Activated T-cell treated with anti-CD3 and anti-CD28 coated beads for 48 hours (primary cell): ENCODE results near the gene RNF224.

Experiments used
- DNase-seq: peaks from one replicate; pipeline ENCODE4 v3.0.0-alpha.2; 2020; ENCODE audit warnings: low read depth

The RNF224 gene

DNA sequence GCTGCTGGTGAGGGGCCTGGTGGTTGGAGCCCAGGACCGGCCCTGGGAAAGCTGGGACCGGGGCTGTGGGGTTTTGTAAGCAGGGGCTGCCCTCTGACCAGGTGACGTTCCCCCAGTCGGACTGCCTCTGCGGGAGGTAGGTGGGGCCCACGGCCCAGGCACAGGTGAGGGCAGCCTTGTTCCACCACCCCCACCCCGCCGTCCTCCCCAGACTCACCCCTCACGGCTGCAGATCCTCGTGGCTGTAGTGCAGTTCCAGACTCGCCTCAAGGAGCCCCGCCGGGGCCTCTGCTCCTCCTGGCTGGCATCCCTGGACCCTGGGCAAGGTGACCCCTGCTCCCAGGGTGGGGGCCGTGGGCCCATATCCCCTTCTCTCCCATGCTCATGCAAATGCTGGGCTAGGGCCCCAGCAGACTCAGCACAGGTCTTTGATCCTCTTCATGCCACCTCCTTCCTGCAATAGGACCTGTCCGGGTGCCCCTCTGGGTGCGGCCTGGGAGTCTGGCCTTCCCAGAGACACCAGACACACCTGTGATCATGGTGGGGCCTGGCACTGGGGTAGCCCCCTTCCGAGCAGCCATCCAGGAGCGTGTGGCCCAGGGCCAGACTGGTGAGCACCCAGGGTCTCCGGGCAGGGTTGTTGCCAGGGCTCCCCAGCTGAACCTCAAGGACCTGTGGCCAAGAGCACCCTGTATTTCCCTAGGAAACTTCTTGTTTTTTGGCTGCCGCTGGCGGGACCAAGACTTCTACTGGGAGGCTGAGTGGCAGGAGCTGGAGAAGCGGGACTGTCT, 11.9 kb upstream of the RNF224 start:
- DNase-seq: no peak

DNA sequence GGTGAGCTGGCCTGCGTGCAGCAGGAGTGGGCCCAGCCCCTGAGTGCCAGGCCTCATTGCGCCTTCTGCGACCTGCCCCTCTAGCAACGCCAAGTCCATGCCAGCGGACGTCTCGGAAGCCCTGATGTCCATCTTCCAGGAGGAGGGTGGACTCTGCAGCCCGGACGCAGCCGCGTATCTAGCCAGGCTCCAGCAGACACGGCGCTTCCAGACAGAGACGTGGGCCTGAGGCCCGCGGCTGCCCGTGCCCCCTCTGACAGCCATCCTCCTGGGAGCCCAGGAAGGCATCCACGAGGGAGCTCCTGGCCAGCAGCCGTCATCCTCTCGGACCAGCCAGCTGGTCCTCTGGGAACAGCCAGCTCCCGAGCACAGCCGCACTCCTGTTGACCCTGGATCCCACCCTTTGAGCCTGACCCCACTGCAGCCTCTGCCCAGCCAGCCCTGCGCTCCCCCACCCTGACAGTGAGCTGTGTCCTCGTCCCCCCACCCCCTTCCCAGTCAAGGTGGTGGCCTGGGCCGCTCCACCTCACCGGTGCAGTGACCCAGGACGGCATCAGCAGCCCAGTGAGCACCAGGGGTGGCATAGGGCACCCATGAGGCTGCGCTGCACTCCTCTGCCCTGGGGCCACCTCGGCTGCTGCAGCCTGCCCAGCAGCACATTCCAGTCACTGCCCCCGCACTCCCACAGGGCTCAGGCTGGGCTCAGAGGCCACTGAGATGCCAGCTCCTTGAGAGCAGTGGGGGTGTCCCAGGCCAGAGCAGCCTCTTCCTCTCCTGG, 10.9 kb upstream of the RNF224 start:
- no peak for DNase-seq

DNA sequence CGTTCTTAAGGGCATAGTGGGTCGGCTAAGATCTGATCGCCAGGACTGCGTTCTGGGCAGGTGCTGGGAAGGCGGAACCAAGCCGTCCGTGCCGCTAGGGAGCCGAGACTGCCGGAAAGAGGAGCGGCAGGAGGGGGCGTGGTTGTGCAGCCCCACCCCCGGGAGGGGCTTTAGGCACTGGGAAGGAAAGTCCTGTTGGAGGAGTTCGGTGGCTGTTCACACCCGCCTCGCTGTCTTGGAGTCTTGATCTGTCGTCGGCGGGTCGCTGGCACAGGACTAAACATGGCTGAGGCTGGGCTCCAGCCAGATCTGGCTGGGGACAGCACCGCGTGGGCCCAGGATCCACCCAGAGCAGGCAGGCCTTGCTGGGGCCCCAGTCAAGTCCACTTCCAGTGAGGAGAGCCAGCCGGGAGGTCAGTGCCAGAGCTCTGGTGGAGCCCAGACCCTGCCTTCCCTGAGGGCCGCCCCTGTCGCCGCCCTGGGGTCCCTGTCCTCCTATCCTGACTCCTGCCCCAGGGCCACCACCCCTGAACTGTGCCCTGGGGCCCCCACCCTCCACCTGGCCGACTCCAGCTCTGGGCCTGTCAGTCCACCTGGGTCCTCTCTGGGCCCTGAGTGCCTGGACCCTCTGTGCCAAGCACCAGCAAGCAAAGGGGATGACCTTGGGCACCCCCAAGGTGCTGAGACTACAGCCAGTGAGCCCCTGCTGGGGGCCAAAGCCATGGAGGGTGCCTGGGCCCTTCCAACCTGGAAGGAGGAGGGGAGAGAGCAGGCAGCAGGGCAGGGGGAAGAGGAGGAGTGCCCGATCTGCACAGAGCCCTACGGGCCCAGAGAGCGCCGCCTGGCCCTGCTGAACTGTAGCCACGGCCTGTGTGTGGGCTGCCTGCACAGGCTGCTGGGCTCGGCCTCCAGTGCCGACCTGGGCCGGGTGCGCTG, 9.8 kb upstream of the RNF224 start:
- no peak for DNase-seq

DNA sequence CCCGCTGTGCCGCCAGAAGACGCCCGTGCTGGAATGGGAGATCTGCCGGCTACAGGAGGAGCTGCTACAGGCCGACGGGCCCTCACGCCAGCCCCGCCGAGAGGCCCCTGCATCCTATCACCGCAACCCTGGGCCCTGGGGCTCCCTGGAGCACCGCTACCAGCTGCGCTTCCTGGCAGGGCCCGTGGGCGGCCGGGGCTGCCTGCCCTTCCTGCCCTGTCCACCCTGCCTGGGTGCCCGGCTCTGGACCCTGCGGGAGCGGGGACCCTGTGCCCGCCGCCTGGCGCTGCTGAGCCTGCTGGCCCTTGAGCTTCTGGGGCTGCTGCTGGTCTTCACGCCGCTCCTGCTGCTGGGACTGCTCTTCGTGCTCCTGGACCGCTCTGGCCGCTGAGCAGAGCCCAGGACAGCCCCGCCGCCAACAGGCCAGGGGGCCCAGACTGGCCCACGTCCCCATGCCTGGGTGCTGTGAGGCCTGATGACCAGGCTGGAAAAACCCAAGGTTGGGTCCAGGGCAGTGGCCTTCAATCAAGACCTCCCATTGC, 9.0 kb upstream of the RNF224 start:
- DNase-seq: no peak

DNA sequence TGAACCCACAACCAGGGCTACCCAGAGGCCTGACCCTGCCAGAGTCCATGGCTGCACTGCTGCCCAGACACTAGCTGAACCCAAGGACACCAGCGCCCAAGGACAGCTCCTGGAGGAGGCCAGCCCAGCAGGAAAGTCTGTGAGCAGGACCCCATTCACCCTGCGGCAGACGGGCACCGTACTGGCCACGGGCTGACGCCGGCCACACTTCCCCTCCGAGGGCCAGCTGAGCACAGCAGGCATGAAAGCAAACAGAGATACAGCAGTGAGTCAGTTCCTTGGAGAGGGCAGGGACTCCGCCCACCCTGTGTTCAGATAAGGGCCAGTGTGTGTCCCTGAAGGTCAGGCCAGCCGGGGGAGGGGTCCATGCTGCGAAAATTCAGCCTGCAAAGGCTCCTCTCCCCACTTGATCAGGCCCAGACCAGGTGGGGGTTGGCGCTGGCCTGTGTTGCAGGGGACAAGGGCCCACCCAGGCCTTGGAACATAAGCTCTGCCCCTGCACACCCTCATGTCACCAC, 8.5 kb upstream of the RNF224 start:
- no peak for DNase-seq

DNA sequence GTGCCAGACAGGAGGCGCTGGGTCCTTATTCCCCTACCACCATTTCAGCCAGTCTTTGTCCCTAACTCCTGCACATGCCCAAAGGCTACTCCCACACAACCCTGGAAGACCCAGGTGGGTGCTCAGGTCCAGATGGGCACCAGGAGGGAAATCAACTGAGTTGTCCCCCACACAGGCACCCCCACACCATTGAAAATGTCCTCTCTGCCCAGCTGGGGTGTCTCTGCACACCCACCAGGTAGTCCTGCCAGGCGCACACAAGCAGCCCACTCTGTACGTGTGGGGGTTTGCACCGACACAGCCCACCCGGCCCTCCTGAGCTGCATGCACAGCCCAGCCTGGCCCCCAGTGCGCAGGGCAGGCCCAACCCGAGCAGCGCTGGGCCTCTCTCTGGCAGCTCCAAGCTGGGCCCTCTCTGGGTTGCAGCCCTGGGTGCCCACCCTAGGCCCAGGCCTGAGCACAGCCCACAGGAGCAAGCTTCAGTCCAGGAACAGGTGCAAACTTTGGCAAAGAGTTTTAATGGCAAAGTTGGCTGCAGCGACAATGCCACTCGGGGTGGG, 7.5 kb upstream of the RNF224 start:
- no peak for DNase-seq

DNA sequence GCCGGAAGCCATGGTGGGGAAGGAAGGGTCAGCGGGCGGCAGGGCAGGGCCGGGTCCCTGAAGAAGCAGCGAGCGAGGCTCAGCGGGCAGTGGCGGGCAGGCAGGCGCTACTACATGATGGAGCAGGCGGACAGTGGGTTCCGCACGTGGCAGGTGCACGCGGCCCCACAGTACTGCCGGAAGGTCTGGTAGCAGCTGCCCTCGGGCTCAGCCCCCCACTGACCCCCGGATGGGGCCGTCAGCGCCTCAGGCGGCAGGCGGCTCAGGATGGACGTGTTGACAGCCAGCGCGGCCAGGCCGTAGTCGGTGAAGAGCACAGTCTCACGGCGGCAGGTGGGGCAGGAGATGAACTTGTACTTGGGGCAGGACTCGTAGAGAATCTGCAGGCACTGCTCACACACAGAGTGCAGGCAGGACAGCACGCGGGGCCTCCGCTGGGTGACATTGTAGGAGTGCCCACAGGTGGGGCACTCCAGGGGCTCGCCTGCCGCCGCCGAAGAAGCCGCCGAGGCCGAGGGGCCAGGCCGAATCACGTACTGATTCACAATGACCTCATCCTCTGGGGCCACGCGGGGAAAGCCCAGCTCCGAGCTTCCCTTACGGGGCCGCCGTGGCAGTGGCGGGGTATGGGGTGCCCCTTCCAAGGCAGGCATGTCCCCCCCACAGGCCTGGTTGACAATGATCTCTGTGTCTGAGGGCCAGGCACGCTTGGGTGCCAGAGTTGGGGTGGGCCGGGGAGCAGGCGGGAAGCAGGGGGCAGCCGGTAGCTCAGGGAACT, 6.8 kb upstream of the RNF224 start:
- DNase-seq: no peak

DNA sequence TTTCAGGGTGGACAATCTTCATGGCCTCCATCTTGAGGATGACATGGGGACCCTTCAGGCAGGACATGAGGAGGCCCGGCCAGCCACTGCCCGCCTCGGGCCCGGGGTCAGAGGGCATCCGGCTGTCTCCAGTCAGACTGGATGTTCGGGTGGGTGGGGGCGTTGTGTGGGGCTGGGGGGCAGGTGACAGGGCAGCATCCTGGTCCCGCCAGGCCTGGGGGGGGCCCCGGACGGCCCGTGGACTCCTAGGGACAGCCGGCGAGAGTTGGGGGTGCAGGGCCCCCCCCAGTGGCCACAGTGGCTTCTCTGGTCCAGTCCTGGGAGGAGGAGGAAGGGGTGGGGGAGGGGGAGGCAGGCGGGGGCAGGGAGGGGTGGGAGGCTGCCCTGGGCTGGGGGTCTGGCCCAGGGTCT, 6.2 kb upstream of the RNF224 start:
- no peak for DNase-seq

DNA sequence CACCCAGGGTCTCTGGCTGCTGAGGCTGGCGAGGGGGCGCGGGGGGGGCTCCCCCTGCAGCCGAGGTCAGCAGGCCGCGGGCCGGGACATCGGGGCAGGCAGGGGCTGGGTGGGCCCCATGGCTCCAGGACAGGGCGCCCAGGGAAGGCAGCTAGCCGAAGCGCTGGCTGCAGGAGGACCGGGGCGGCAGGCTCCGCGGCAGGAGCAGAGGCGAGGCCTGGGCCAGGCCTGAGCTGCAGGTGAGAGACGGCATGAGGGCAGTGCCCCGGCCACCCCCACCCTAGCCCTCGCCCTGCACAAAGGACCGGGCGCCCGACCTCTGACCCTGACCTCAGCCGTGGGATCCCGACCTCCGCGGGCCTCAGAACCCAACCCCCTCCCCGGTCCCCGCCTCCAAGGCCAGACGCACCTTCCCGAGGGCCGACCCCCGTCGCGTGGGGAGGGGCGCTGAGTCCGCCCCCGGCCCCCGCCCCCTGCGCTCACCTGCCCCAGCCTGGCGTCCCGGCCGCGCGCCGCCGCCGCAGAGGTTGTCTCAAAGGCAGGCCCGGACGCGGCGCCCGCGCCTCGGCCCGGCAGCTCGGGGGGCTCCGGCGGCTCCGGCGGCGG, 5.7 kb upstream of the RNF224 start:
- no peak for DNase-seq

DNA sequence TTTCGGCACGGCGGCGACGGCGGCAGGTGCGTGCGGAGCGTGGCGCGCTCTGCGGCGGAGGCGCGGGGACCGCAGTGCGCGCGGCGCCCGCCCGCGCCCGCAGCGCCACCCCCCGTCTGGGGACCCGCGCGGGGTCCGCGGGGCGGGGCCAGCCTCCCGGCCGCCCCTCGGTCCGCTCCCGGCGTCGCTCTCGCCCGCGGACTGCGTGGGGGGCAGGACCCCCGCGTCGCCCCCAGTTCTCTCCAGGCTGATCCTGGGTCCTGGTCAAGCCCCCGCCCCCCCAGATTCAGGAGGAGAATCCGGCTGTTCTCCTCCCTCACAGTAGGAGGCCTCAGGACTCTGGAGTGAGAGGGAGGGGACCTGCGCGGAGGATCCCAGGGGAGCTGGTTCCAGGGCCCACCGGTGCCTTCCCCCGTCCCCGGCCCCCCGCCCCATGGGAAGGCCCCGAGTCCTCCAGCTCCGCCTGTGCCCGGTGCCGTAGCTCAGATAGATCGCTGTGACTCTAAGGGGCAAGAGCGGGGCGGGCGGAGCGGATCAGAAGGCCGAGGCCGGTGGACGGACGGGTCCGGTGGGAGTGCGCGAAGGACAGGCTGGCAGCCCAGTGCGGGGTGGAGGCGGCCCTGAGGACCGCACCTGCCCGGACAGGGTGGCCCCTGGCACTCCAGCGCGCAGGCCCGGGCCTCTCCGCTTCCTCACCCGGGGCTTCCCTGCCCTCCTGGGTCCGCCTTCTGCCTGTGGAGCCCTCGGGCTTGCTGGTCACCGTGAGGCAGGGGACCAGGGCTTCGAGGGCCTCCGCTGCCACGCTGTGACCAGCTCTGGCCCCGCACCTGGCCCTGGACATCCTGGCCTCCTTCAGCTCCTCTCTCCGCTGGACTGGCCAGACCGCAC, 4.9 kb upstream of the RNF224 start, which contains the start of gene RNF208:
Gene RNF208 (minus strand): TSS at position 51 of the 888 bp plus-strand sequence. CDS start 1,028 bp downstream, outside the sequence.
- DNase-seq: no peak

DNA sequence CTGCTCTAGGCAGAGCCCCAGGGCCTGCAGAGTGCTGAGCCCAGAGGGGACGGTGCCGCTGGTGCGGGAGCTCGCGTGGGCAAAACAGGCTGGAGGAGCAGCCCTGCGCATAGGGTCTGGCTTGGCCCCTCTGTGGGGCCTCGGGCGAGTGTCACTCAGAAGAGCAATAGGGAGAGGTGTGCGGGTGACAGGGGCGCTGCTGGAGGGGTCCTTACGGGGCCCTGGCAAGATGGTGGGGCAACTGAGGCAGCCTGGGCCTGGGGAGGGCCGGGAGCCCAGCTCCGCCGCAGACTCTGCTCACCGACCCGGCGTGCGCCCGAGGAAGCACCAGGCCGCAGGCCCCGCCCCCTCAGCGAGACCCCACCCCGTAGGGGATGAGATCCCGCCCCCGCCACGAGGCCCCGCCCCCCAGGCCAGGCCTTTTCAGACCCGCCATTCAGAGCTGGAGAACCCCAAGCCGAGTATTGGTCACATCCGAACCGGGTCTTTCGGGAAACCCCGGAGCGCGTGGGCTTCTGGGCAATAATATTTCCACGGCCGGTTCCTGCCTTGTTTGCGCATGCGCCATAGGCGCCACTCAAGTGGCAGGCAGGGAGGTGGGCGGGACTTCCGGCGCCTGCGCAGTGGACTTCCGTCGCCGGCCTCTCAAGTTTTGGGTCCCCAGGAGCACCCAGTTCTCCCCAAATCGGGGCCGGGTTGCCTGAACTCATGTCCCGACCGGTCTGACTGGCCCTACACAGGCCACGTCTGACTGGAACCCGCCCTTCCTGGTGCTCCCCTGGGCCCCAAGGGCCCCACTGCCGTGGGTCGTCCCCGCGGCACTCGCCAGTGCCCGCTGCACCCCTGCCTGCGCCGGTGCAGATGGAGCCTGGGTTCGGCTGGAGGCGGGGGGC, 4.0 kb upstream of the RNF224 start:
- peak; percentile 98 for DNase-seq

DNA sequence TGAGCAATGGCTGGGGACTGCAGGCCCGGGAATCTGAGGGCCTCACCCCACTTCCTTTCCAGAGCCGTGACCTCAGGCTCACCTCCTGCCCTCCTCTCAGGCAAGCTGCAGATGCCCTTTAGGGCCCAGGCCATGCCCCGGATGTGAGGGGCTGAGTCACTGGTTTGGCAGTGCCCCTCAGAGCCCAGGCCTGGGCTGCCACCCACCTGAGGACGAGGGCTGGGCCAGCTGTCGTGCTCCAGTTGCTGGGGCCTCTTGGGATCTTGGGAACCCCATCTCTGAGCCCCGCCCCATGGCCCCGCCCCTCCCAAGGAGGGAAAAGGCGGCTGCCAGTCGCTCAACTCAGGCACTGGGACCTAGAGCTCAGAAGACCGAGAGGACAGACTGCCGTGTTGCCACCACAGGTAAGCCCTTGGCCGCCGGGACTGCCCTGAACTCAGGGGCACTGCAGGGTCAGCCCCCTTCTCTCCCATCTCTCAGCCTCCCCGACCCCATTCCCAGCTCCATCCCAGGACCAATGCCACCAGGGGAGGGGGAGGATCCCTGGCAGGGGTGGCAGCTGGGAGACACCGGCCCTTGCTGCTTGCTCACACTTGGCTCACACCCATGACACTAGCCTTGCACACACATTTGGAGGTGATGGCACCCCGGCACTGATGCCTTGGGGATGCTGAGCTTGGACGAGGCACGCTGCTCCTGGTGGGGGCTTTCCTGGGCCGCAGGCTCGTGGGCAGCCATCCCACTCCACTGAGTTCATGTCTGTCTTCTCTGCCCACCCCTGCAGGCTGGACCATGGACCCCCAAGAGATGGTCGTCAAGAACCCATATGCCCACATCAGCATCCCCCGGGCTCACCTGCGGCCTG, 2.2 kb upstream of the RNF224 start, which contains the start of gene CYSRT1:
Gene CYSRT1 (plus strand): TSS at position 345 of the 865 bp plus-strand sequence. CDS start 448 bp downstream, at position 793.
- no peak for DNase-seq

DNA sequence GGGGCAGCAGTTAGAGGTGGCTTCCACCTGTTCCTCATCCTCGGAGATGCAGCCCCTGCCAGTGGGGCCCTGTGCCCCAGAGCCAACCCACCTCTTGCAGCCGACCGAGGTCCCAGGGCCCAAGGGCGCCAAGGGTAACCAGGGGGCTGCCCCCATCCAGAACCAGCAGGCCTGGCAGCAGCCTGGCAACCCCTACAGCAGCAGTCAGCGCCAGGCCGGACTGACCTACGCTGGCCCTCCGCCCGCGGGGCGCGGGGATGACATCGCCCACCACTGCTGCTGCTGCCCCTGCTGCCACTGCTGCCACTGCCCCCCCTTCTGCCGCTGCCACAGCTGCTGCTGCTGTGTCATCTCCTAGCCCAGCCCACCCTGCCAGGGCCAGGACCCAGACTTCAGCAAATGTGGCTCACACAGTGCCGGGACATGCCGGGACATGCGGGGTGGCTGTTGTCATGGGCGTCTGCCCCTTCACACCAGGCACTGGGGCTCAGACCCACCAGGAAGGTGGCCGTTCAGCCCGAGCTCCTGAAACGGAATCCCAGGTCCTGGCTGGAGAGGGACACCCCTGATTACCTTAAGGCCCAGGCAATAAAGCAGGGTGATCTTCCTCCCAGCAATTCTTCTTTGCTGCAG, 1.5 kb upstream of the RNF224 start:
- DNase-seq: no peak

DNA sequence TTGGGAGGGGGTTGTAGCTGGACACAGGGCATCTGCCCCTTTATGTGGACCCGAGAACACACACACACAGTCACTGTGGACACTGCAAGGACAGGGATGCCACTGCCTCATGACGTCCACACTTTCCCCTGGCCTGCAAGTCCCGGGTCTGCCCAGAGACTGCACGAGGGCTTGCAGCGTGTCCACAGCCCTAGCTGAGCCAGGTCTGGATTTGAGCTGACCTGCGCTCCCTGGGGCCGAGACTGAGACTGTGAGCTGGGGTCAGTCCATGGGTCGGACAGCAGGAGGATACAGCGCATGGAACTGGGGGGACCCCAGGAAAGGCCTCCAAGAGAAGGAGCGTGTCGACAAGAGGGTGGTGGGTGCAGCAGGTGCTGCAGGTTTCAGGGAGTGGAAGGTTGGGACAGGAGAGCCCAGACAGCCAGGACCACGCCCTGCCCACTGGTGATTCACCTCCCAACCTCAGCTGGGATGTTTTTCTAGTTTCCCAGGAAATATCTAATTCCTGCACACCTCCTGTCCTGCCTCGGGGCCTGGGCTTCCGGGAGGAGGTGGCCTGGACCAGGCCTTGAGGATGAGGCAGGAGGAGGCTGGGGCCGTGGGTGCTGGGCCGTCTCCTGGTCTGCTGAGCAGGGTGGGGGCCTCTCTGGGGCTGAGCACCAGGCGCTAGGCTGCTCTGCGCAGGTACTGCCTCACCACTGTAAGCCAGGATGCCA, 806 bp upstream of the RNF224 start:
- DNase-seq: no peak

DNA sequence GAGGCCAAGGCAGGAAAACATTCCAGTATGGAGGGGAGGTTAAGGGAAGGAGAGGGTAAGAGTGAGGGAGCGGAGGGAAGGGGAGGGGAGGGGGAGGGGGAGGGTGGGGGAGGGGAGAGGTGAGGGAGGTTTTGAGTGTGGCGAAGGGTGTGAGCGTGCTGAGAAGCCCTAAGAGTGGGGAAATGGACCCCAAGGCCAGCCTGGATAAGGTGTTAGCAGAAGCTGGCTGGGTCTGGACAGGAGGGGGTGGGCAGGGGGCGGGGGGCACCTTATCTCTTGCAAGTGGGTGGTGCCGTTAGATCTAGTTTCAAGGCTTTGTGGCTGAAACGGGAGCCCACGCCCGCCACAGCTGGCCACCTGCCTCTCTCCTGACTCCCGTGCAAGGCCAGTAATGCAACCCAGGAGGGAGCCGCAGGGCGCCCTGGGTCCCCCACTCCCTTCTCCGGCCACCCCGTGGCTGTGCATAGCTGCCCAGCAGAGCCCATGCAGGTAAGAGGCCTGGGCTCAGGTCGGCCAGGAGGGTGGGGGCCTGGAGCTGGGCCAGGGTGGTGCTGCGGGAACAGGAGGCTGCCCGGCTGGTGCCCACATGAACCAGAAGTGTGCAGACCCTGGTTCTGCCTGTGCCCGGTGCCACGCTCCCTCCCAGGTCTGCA, 677 bp downstream of the RNF224 start:
- DNase-seq: no peak
